Thyroid gland (tissue), 4 donors: ENCODE data around the gene MOB3A. TPM values are rescaled to one million over a fixed set of nuclear protein-coding genes. Genes with fewer than 3 reads are reported as not detected.

Source experiments
- DNase-seq, 2 donors: peaks; one replicate each; pipeline ENCODE4 v3.0.0-alpha.2; 2019
- H3K27ac ChIP-seq, 3 donors: fragments of 200-600 bp; sonication (generic); 1 replicate in 2 of 3; 2 replicates in 1 of 3; pipeline ENCODE4 v1.5.1; 2016 to 2019; ENCODE audit warnings: mild to moderate bottlenecking in 1 of 3, moderate library complexity in 1 of 3
- H3K27me3 ChIP-seq: fragments of 200-600 bp; sonication (generic); one replicate; pipeline ENCODE4 v1.5.1; 2019
- H3K36me3 ChIP-seq, 2 donors: fragments of 200-600 bp; sonication (generic); one replicate each; pipeline ENCODE4 v1.5.1; 2016 to 2019
- H3K4me1 ChIP-seq, 2 donors: fragments of 200-600 bp; sonication (generic); one replicate each; pipeline ENCODE4 v1.5.1; 2017 to 2019
- H3K4me3 ChIP-seq, 3 donors: fragments of 200-600 bp; sonication (generic); replicated peaks in 1 of 3; 1 replicate in 2 of 3; 2 replicates in 1 of 3; pipeline ENCODE4 v1.5.1; 2016; ENCODE audit warnings: mild to moderate bottlenecking in 1 of 3
- H3K9me3 ChIP-seq: fragments of 200-600 bp; sonication (generic); one replicate; pipeline ENCODE4 v1.5.1; 2017
- CTCF ChIP-seq, 6 experiments: fragments of 200-600 bp in 3 of 6; fragments of 450-650 bp in 3 of 6; sonication (generic) in 3 of 6; IDR thresholded peaks; one replicate each; pipeline ENCODE4 v1.5.1; 2016 to 2019; ENCODE audit warnings: antibody characterized with exemption in 6 of 6, mild to moderate bottlenecking in 2 of 6, inconsistent platforms in 1 of 6, moderate library complexity in 1 of 6
- POLR2A ChIP-seq, 2 donors: fragments of 450-650 bp; IDR thresholded peaks; one replicate each; pipeline ENCODE4 v1.6.1; 2017; ENCODE audit warnings: antibody characterized with exemption in 2 of 2, mild to moderate bottlenecking in 2 of 2, moderate library complexity in 1 of 2
- WGBS, 2 donors: methylation state at CpG; one replicate each; pipeline ENCODE4 v1.1.5; 2017; 5-methylcytosine and 5-hydroxymethylcytosine counted together
- intact Hi-C: fragments of 100-400 bp; cut with DNase I; formaldehyde crosslinking; loops from one replicate; pipeline ENCODE4 v1.15.1; 2023
- total RNA-seq, 4 donors: library from RNA; depleted of rRNA; stranded (reverse); fragments of >200 nt; gene quantifications; one replicate each; pipeline ENCODE4 v1.2.3, GENCODE V29; 2016

Gene MOB3A
- total RNA-seq, 4 donors from 2014 or later = 18.5 to 40.4 (median 26.6) TPM

GRCh38 chr19:2045501-2046045, 50.6 kb downstream of the MOB3A start:
- TF ChIP-seq POLR2A (IDR thresholded peaks at IDR 0.05) (no peak), CTCF (IDR thresholded peaks at IDR 0.05) (no peak)
- H3K4me3 ChIP-seq = no peak overlapping the region
- intact Hi-C loops = no loop called here
- WGBS, 2 donors = 72 to 81% methylated on average over 11 to 12 of the region's 14 CpGs
- no peak for DNase-seq
- peaks cover 44 to 51% of the 10 kb centered on the region in 2 donors for H3K36me3 ChIP-seq
- no peaks in the 10 kb centered on the region for H3K27me3 ChIP-seq
- peaks cover 71 to 90% of the 10 kb centered on the region in 2 donors for H3K4me1 ChIP-seq
- peak overlapping the region in 2 of 3 donors; percentile 67 to 100 for H3K27ac ChIP-seq
- H3K9me3 ChIP-seq = no peaks in the 10 kb centered on the region

- Histone ChIP-seq H3K27ac (peak overlapping the region in 2 of 3 donors; percentile 67 to 100), H3K4me1 (peaks cover 72 to 91% of the 10 kb centered on the region in 2 donors), H3K36me3 (peaks cover 50 to 58% of the 10 kb centered on the region in 2 donors), H3K9me3 (no peaks in the 10 kb centered on the region), H3K27me3 (no peaks in the 10 kb centered on the region), H3K4me3 (no peak overlapping the region)
- 84 to 93% methylated on average over 11 to 12 of the region's 18 CpGs for WGBS, 2 donors
- intact Hi-C loops = no loop called here
- DNase-seq = no peak
- TF ChIP-seq CTCF (IDR thresholded peaks at IDR 0.05) = no peak
- TF ChIP-seq POLR2A (IDR thresholded peaks at IDR 0.05) = no peak
Measured at GRCh38 chr19:2044709-2045500, 51.2 kb downstream of the MOB3A start.

- H3K27me3 ChIP-seq = no peaks in the 10 kb centered on the region
- peaks cover 58 to 65% of the 10 kb centered on the region in 2 donors for H3K36me3 ChIP-seq
- no peak for TF ChIP-seq POLR2A (IDR thresholded peaks at IDR 0.05)
- TF ChIP-seq CTCF (IDR thresholded peaks at IDR 0.05) = no peak
- peak overlapping the region in 2 of 3 donors; percentile 67 to 100 for H3K27ac ChIP-seq
- H3K4me1 ChIP-seq = peaks cover 67 to 86% of the 10 kb centered on the region in 2 donors
- 87 to 92% methylated on average over 6 to 9 of the region's 11 CpGs for WGBS, 2 donors
- H3K4me3 ChIP-seq = no peak overlapping the region
- intact Hi-C loops = no loop called here
- H3K9me3 ChIP-seq = no peaks in the 10 kb centered on the region
- DNase-seq = no peak
Measured at GRCh38 chr19:2043961-2044708, 52.0 kb downstream of the MOB3A start.

- WGBS, 2 donors = 69 to 77% methylated on average over 8 of the region's 9 CpGs
- Histone ChIP-seq H3K27me3 (no peaks in the 10 kb centered on the region), H3K4me3 (no peak overlapping the region), H3K4me1 (peaks cover 58 to 79% of the 10 kb centered on the region in 2 donors), H3K36me3 (peaks cover 66 to 67% of the 10 kb centered on the region in 2 donors), H3K27ac (peak overlapping the region; percentile 55 to 100 (median 85)), H3K9me3 (no peaks in the 10 kb centered on the region)
- peak in 1 of 2 donors; percentile 26 for DNase-seq
- intact Hi-C loops = no loop called here
- no peak for TF ChIP-seq CTCF (IDR thresholded peaks at IDR 0.05)
- no peak for TF ChIP-seq POLR2A (IDR thresholded peaks at IDR 0.05)
Measured at GRCh38 chr19:2043251-2043641, 52.9 kb downstream of the MOB3A start.
